ENCODE results near the gene GRAP. TPM values are rescaled to one million over a fixed set of nuclear protein-coding genes. Genes with fewer than 3 reads are reported as not detected.
"Not testable (repeated sequence)": the region's sequence is repeated elsewhere in the genome, so short reads cannot be mapped to it uniquely, and the experiment has no call there.

The GRAP gene
- total RNA-seq, 2 donors from 2014 or later = 9.7 to 15.9 TPM

GRCh38 chr17:19032377-19032988 is 14.3 kb downstream of the GRAP start:
- H3K4me3 Mint-ChIP-seq; H3K27ac Mint-ChIP-seq; H3K36me3 Mint-ChIP-seq (ENCODE audit: insufficient read depth in 2 of 2); H3K4me1 Mint-ChIP-seq (ENCODE audit: low read depth); H3K27me3 Mint-ChIP-seq (ENCODE audit: low read depth); H3K9me3 Mint-ChIP-seq; DNase-seq: not testable (repeated sequence)
- ATAC-seq (replicated peaks in 1 of 2) = peak; percentile 87

GRCh38 chr17:19031729-19032128 is 15.0 kb downstream of the GRAP start:
- not testable (repeated sequence) for H3K27me3 Mint-ChIP-seq (ENCODE audit: low read depth); H3K9me3 Mint-ChIP-seq; H3K4me1 Mint-ChIP-seq (ENCODE audit: low read depth); H3K36me3 Mint-ChIP-seq (ENCODE audit: insufficient read depth in 2 of 2); H3K4me3 Mint-ChIP-seq; H3K27ac Mint-ChIP-seq
- DNase-seq (peak; percentile 56 to 81), ATAC-seq (replicated peaks in 1 of 2) (peak; percentile 75 to 85)

GRCh38 chr17:19030771-19031449 is 15.8 kb downstream of the GRAP start:
- not testable (repeated sequence) for H3K4me1 Mint-ChIP-seq (ENCODE audit: low read depth); DNase-seq; H3K9me3 Mint-ChIP-seq; ATAC-seq (replicated peaks in 1 of 2); H3K4me3 Mint-ChIP-seq; H3K27me3 Mint-ChIP-seq (ENCODE audit: low read depth); H3K27ac Mint-ChIP-seq; H3K36me3 Mint-ChIP-seq (ENCODE audit: insufficient read depth in 2 of 2)

GRCh38 chr17:19029740-19030139 is 17.0 kb downstream of the GRAP start:
- H3K4me1 Mint-ChIP-seq (ENCODE audit: low read depth); H3K9me3 Mint-ChIP-seq; DNase-seq; H3K36me3 Mint-ChIP-seq (ENCODE audit: insufficient read depth in 2 of 2); H3K4me3 Mint-ChIP-seq; H3K27me3 Mint-ChIP-seq (ENCODE audit: low read depth); ATAC-seq (replicated peaks in 1 of 2); H3K27ac Mint-ChIP-seq: not testable (repeated sequence)

- not testable (repeated sequence) for ATAC-seq (replicated peaks in 1 of 2); H3K27ac Mint-ChIP-seq; H3K27me3 Mint-ChIP-seq (ENCODE audit: low read depth); H3K36me3 Mint-ChIP-seq (ENCODE audit: insufficient read depth in 2 of 2); H3K4me3 Mint-ChIP-seq; H3K9me3 Mint-ChIP-seq; DNase-seq
- H3K4me1 Mint-ChIP-seq (ENCODE audit: low read depth) = peaks cover 15% of the 10 kb centered on the region
These were observed 18.1 kb downstream of the GRAP start for GRCh38 chr17:19028671-19029070.

- DNase-seq = no peak
- Mint-ChIP-seq H3K9me3 (no peaks in the 10 kb centered on the region), H3K4me3 (peak overlapping the region in 1 of 2 donors; percentile 53)
These were observed 22.4 kb downstream of the GRAP start for GRCh38 chr17:19024101-19025078.

GRCh38 chr17:19023209-19023999 is 23.4 kb downstream of the GRAP start:
- DNase-seq (no peak), ATAC-seq (replicated peaks in 1 of 2) (no peak)
- no peaks in the 10 kb centered on the region for H3K27me3 Mint-ChIP-seq (ENCODE audit: low read depth)
- no peaks in the 10 kb centered on the region for H3K9me3 Mint-ChIP-seq
- H3K27ac Mint-ChIP-seq = no peak overlapping the region
- H3K4me3 Mint-ChIP-seq = no peak overlapping the region
- peaks cover 15% of the 10 kb centered on the region for H3K4me1 Mint-ChIP-seq (ENCODE audit: low read depth)
- H3K36me3 Mint-ChIP-seq (ENCODE audit: insufficient read depth in 2 of 2) = peaks cover 0 to 3% of the 10 kb centered on the region in 2 donors

More at GRCh38 chr17:19024101-19025078, 22.4 kb downstream of the GRAP start:
- H3K27ac Mint-ChIP-seq = no peak overlapping the region
- no peaks in the 10 kb centered on the region for H3K36me3 Mint-ChIP-seq (ENCODE audit: insufficient read depth in 2 of 2)
- H3K4me1 Mint-ChIP-seq (ENCODE audit: low read depth) = peaks cover 15% of the 10 kb centered on the region
- ATAC-seq (replicated peaks in 1 of 2) = peak; percentile 48 to 65
- no peaks in the 10 kb centered on the region for H3K27me3 Mint-ChIP-seq (ENCODE audit: low read depth)

- DNase-seq (no peak), ATAC-seq (replicated peaks in 1 of 2) (no peak)
- Mint-ChIP-seq H3K27ac (no peak overlapping the region), H3K9me3 (no peaks in the 10 kb centered on the region), H3K4me1 (ENCODE audit: low read depth) (peaks cover 15% of the 10 kb centered on the region), H3K27me3 (ENCODE audit: low read depth) (no peaks in the 10 kb centered on the region), H3K4me3 (no peak overlapping the region), H3K36me3 (ENCODE audit: insufficient read depth in 2 of 2) (peaks cover 0 to 3% of the 10 kb centered on the region in 2 donors)
These were observed 24.0 kb downstream of the GRAP start for GRCh38 chr17:19022747-19023146.

- ATAC-seq (replicated peaks in 1 of 2) (no peak), DNase-seq (no peak)
- H3K4me1 Mint-ChIP-seq (ENCODE audit: low read depth) = peaks cover 15% of the 10 kb centered on the region
- H3K4me3 Mint-ChIP-seq = no peak overlapping the region
- peaks cover 0 to 3% of the 10 kb centered on the region in 2 donors for H3K36me3 Mint-ChIP-seq (ENCODE audit: insufficient read depth in 2 of 2)
- H3K27ac Mint-ChIP-seq = no peak overlapping the region
- no peaks in the 10 kb centered on the region for H3K9me3 Mint-ChIP-seq
- no peaks in the 10 kb centered on the region for H3K27me3 Mint-ChIP-seq (ENCODE audit: low read depth)
These were observed 24.6 kb downstream of the GRAP start for GRCh38 chr17:19022128-19022527.

GRCh38 chr17:19021622-19022083 is 25.1 kb downstream of the GRAP start:
- H3K4me3 Mint-ChIP-seq = no peak overlapping the region
- ATAC-seq (replicated peaks in 1 of 2) (peak in 1 of 2 donors; percentile 24), DNase-seq (peak; percentile 37 to 39)
- H3K27me3 Mint-ChIP-seq (ENCODE audit: low read depth) = no peaks in the 10 kb centered on the region
- H3K27ac Mint-ChIP-seq = no peak overlapping the region
- H3K36me3 Mint-ChIP-seq (ENCODE audit: insufficient read depth in 2 of 2) = peaks cover 0 to 3% of the 10 kb centered on the region in 2 donors
- peaks cover 15% of the 10 kb centered on the region for H3K4me1 Mint-ChIP-seq (ENCODE audit: low read depth)
- H3K9me3 Mint-ChIP-seq = no peaks in the 10 kb centered on the region

GRCh38 chr17:19021011-19021621 is 25.6 kb downstream of the GRAP start:
- not testable (repeated sequence) for H3K9me3 Mint-ChIP-seq; ATAC-seq (replicated peaks in 1 of 2); H3K27me3 Mint-ChIP-seq (ENCODE audit: low read depth); H3K4me3 Mint-ChIP-seq; H3K36me3 Mint-ChIP-seq (ENCODE audit: insufficient read depth in 2 of 2); H3K27ac Mint-ChIP-seq; DNase-seq
- peaks cover 15% of the 10 kb centered on the region for H3K4me1 Mint-ChIP-seq (ENCODE audit: low read depth)

GRCh38 chr17:19020016-19020415 is 26.7 kb downstream of the GRAP start:
- H3K4me3 Mint-ChIP-seq = no peak overlapping the region
- H3K4me1 Mint-ChIP-seq (ENCODE audit: low read depth) = peaks cover 14% of the 10 kb centered on the region
- peaks cover 0 to 3% of the 10 kb centered on the region in 2 donors for H3K36me3 Mint-ChIP-seq (ENCODE audit: insufficient read depth in 2 of 2)
- ATAC-seq (replicated peaks in 1 of 2) (no peak), DNase-seq (no peak)
- no peak overlapping the region for H3K27ac Mint-ChIP-seq
- H3K27me3 Mint-ChIP-seq (ENCODE audit: low read depth) = no peaks in the 10 kb centered on the region
- no peaks in the 10 kb centered on the region for H3K9me3 Mint-ChIP-seq

Measured in activated T-cell treated with anti-CD3 and anti-CD28 coated beads, Interleukin-2, amount 50 U/mL, for 72 hours (primary cell).